Adrenal gland (tissue), 5 donors: ENCODE data around the gene LCN10.

ENCODE experiments used
- CTCF ChIP-seq, 6 experiments: fragments of 450-650 bp in 4 of 6; fragments of 200-600 bp in 2 of 6; sonication (generic) in 1 of 6; IDR thresholded peaks; 1 replicate in 5 of 6; 2 replicates in 1 of 6; pipeline versions ENCODE4 v1.5.1 to v1.8.0; 2016 to 2021; ENCODE audit warnings: antibody characterized with exemption in 6 of 6, mild to moderate bottlenecking in 2 of 6, moderate library complexity in 1 of 6
- POLR2A ChIP-seq, 2 donors: fragments of 450-650 bp; IDR thresholded peaks; one replicate each; pipeline ENCODE4 v1.6.1; 2017; ENCODE audit warnings: antibody characterized with exemption in 2 of 2, mild to moderate bottlenecking in 2 of 2, moderate library complexity in 1 of 2
- donor health status: DM: no; HTN: no; CAD: no.

DNA sequence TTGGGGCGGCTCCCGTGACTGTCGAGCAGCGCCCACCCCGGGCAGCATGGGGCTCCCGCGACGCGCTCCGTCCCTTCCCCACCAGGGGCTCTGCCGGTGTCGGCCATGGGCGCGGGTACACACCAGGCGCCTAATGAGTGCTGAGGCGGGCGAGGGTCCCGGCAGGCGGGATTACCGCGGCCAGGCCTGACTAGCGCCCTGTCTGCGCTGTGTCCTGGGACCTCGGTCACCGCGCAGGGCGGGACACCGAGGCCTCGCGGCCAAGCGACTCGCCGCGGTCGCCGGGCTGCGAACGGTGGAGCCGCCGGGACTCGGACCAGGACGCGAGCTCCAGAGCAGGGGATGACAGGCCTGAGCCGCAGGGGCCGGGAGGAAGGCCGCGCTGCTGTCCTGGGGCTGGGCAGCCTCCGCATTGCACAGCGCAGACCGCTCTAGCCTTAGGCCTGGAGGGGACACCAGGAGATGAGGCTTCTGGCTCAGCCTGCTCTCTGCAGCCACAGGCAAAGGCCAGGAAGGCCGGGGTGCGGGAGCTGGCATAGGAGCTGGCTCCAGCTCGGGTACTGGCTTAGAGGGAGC is 14.1 kb downstream of the LCN10 start:
- TF ChIP-seq CTCF (IDR thresholded peaks at IDR 0.05) = no peak
- no peak for TF ChIP-seq POLR2A (IDR thresholded peaks at IDR 0.05)
